K562 (cell line): ENCODE measurements around the gene BCL2A1. TPM values are rescaled to one million over a fixed set of nuclear protein-coding genes. Genes with fewer than 3 reads are reported as not detected.

Experiments
- BMI1 ChIP-seq: fragments of 150-350 bp; IDR thresholded peaks from 2 replicates; pipeline ENCODE4 v1.6.1; 2014; ENCODE audit warnings: low read length
- CAMTA2 ChIP-seq: fragments of 250-450 bp; sonication (Bioruptor Pico); conservative IDR thresholded peaks from 2 replicates; pipeline ENCODE4 v1.5.1; 2022
- CEBPB ChIP-seq: fragments of 450-650 bp; IDR thresholded peaks from 2 replicates; pipeline ENCODE4 v1.6.1; 2016; ENCODE audit warnings: missing genetic modification characterization, missing compliant biosample characterization
- CHCHD3 ChIP-seq: fragments of 250-450 bp; sonication (Bioruptor Pico); IDR thresholded peaks from 2 replicates; pipeline ENCODE4 v2.1.2; 2022; ENCODE audit warnings: mild to moderate bottlenecking
- DDX20 ChIP-seq: fragments of 450-650 bp; IDR thresholded peaks from 2 replicates; pipeline ENCODE4 v1.6.1; 2016; ENCODE audit warnings: missing genetic modification characterization, low read depth, mild to moderate bottlenecking, missing compliant biosample characterization, moderate library complexity
- ETV5 ChIP-seq: sonication (generic); formaldehyde crosslinking; IDR thresholded peaks from 2 replicates; pipeline ENCODE4 v1.4.0; 2020; ENCODE audit warnings: low read depth, mild to moderate bottlenecking, missing genetic modification reagents
- FOXJ2 ChIP-seq: fragments of 200-800 bp; sonication (Bioruptor generic); IDR thresholded peaks from 2 replicates; pipeline ENCODE4 v1.6.1; 2016; ENCODE audit warnings: missing genetic modification characterization, missing compliant biosample characterization
- FOXM1 ChIP-seq, 2 experiments: fragments of 450-650 bp in 1 of 2; sonication (generic) in 1 of 2; formaldehyde crosslinking in 1 of 2; IDR thresholded peaks; 2 replicates each; pipeline versions ENCODE4 v1.6.1 to v1.9.0; 2017 to 2022; ENCODE audit warnings: low read depth in 2 of 2, mild to moderate bottlenecking in 2 of 2, missing genetic modification reagents in 1 of 2, moderate library complexity in 1 of 2
- MCM5 ChIP-seq: fragments of 450-650 bp; IDR thresholded peaks from 2 replicates; pipeline ENCODE4 v1.6.1; 2016; ENCODE audit warnings: low read depth
- MIER1 ChIP-seq: fragments of 450-650 bp; IDR thresholded peaks from 2 replicates; pipeline ENCODE4 v1.6.1; 2016; ENCODE audit warnings: antibody characterized with exemption, mild to moderate bottlenecking, low read depth
- MXD1 ChIP-seq: fragments of 250-450 bp; sonication (Bioruptor Pico); IDR thresholded peaks from 2 replicates; pipeline ENCODE4 v1.8.0; 2021; ENCODE audit warnings: borderline replicate concordance, mild to moderate bottlenecking, moderate library complexity; ENCODE audit not compliant: poor library complexity, severe bottlenecking
- NFIC ChIP-seq: fragments of 450-650 bp; IDR thresholded peaks from 2 replicates; pipeline ENCODE4 v1.6.1; 2017; ENCODE audit warnings: mild to moderate bottlenecking, inconsistent platforms
- NR3C1 ChIP-seq: sonication (generic); formaldehyde crosslinking; IDR thresholded peaks from 2 replicates; pipeline ENCODE4 v1.8.1; 2022; ENCODE audit warnings: missing genetic modification reagents
- POLR2B ChIP-seq: fragments of 450-650 bp; IDR thresholded peaks from 2 replicates; pipeline ENCODE4 v1.6.1; 2018; ENCODE audit warnings: low read depth; ENCODE audit not compliant: partially characterized antibody
- RFX1 ChIP-seq: fragments of 450-650 bp; IDR thresholded peaks from 2 replicates; pipeline ENCODE4 v1.6.1; 2016; ENCODE audit warnings: mild to moderate bottlenecking, moderate library complexity
- ZC3H11A ChIP-seq: IDR thresholded peaks from 2 replicates; pipeline ENCODE4 v1.6.1; 2012; ENCODE audit warnings: low read depth, low read length, improper control_type of control experiment
- ZKSCAN8 ChIP-seq: fragments of 200-800 bp; sonication (Bioruptor generic); IDR thresholded peaks from 2 replicates; pipeline ENCODE4 v1.6.1; 2016; ENCODE audit warnings: missing genetic modification characterization, missing compliant biosample characterization
- ZNF445 ChIP-seq: fragments of 250-450 bp; sonication (Bioruptor Pico); IDR thresholded peaks from 2 replicates; pipeline ENCODE4 v1.4.0; 2020; ENCODE audit warnings: low read depth, mild to moderate bottlenecking, moderate library complexity
- ZNF764 ChIP-seq: fragments of 250-450 bp; sonication (Bioruptor Pico); IDR thresholded peaks from 2 replicates; pipeline ENCODE4 v1.4.0; 2020; ENCODE audit warnings: low read depth, mild to moderate bottlenecking, moderate library complexity
- polyA plus RNA-seq, 8 experiments: library from polyadenylated mRNA; depleted of rRNA in 4 of 8; stranded (reverse) in 5 of 8; unstranded in 3 of 8; fragments of >200 nt; fragmentation: Nextera tagmentation in 2 of 8; fragmentation: Illumina TruSeq in 1 of 8; extraction: Ambion mirVana in 2 of 8; extraction: Trizol in 1 of 8; gene quantifications; 2 replicates each; pipeline versions ENCODE4 v1.2.1 to v1.2.3, GENCODE V29; 2011 to 2014; ENCODE audit warnings: inconsistent platforms in 1 of 8, missing spikeins in 1 of 8
- total RNA-seq, 7 experiments: library from RNA; depleted of rRNA in 6 of 7; stranded (reverse); fragments of >200 nt in 6 of 7; fragmentation: Illumina TruSeq in 2 of 7; extraction: Trizol in 2 of 7; gene quantifications; 2 replicates each; pipeline versions ENCODE4 v1.2.1 to v1.2.3, GENCODE V29; 2011 to 2021; ENCODE audit warnings: low replicate concordance in 1 of 7
- TF ChIP-seq, protein P1 (sequence below): sonication (generic); formaldehyde crosslinking; IDR thresholded peaks from 2 replicates; pipeline ENCODE4 v1.8.0; 2023; ENCODE audit warnings: mild to moderate bottlenecking, missing genetic modification reagents
- TF ChIP-seq, protein P2 (sequence below), 2 experiments: IDR thresholded peaks; 2 replicates each; pipeline ENCODE4 v1.6.1; 2011; ENCODE audit warnings: borderline replicate concordance in 1 of 2, control low read depth in 1 of 2, low read depth in 1 of 2, low read length in 1 of 2, mild to moderate bottlenecking in 1 of 2, mixed read lengths in 1 of 2, moderate library complexity in 1 of 2; ENCODE audit not compliant: insufficient read depth in 1 of 2, insufficient read length in 1 of 2, poor library complexity in 1 of 2, severe bottlenecking in 1 of 2; ENCODE audit errors: extremely low read depth in 1 of 2

BCL2A1 gene
- total and polyA plus RNA-seq, 9 of the 15 experiments (the other 6 are each of a cell fraction or from before 2014, with no cell fraction given), result 0.11 to 1.2 (median 0.25) TPM; not detected in 4

DNA sequence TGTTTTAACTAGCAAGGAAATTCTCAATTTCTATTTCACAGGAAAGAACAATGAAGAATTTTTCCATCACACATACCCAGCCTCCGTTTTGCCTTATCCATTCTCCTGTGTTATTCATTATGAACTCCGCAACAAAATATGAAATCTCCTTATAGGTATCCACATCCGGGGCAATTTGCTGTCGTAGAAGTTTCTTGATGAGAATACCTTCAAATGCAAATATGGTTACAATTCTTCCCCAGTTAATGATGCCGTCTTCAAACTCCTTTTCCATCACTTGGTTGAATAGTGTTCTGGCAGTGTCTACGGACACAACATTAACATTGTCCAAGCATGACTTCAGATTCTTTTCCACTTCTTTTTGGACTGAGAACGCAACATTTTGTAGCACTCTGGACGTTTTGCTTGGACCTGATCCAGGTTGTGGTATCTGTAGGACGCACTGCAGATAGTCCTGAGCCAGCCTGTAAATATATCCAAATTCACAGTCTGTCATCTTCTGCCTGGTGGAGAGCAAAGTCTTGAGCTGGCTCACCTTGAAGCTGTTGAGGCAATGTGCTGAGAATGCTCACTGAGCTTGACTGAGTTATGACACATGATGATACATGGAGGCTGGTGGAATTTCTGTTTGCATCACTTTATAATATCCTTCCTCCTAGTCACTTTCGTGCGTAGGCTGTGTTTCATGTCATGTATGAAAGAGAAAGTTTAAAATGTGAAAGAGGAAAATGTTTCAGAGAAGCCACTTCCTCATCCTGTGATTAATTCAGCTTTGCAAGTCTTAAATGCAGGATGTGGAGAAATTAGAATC lies at the start of gene BCL2A1 (continued):
- TF ChIP-seq, protein P1, sequence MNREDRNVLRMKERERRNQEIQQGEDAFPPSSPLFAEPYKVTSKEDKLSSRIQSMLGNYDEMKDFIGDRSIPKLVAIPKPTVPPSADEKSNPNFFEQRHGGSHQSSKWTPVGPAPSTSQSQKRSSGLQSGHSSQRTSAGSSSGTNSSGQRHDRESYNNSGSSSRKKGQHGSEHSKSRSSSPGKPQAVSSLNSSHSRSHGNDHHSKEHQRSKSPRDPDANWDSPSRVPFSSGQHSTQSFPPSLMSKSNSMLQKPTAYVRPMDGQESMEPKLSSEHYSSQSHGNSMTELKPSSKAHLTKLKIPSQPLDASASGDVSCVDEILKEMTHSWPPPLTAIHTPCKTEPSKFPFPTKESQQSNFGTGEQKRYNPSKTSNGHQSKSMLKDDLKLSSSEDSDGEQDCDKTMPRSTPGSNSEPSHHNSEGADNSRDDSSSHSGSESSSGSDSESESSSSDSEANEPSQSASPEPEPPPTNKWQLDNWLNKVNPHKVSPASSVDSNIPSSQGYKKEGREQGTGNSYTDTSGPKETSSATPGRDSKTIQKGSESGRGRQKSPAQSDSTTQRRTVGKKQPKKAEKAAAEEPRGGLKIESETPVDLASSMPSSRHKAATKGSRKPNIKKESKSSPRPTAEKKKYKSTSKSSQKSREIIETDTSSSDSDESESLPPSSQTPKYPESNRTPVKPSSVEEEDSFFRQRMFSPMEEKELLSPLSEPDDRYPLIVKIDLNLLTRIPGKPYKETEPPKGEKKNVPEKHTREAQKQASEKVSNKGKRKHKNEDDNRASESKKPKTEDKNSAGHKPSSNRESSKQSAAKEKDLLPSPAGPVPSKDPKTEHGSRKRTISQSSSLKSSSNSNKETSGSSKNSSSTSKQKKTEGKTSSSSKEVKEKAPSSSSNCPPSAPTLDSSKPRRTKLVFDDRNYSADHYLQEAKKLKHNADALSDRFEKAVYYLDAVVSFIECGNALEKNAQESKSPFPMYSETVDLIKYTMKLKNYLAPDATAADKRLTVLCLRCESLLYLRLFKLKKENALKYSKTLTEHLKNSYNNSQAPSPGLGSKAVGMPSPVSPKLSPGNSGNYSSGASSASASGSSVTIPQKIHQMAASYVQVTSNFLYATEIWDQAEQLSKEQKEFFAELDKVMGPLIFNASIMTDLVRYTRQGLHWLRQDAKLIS (CRISPR knock-in tag), result no peak
- TF ChIP-seq, protein P2, sequence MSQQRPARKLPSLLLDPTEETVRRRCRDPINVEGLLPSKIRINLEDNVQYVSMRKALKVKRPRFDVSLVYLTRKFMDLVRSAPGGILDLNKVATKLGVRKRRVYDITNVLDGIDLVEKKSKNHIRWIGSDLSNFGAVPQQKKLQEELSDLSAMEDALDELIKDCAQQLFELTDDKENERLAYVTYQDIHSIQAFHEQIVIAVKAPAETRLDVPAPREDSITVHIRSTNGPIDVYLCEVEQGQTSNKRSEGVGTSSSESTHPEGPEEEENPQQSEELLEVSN (IDR thresholded peaks at IDR 0.05; ENCODE audit: borderline replicate concordance in 1 of 2, extremely low read depth in 1 of 2, insufficient read depth in 1 of 2, insufficient read length in 1 of 2, low read depth in 1 of 2, low read length in 1 of 2, poor library complexity in 1 of 2, severe bottlenecking in 1 of 2), result no peak
- TF ChIP-seq FOXJ2 (tag) (no peak), MXD1 (CRISPR knock-in tag) (no peak), CEBPB (tag) (peak; percentile 10; the same call in 1 of the 2 replicates), POLR2B (no peak), ZC3H11A (no peak), BMI1 (no peak), RFX1 (no peak), MCM5 (no peak), CHCHD3 (CRISPR knock-in tag) (no peak), FOXM1 (IDR thresholded peaks at IDR 0.05; ENCODE audit: low read depth) (no peak), FOXM1 (CRISPR knock-in tag; IDR thresholded peaks at IDR 0.05; ENCODE audit: low read depth) (no peak), ZKSCAN8 (CRISPR knock-in tag) (no peak), NFIC (peak; percentile 67), NR3C1 (CRISPR knock-in tag) (no peak), CAMTA2 (CRISPR knock-in tag) (no peak), ZNF764 (CRISPR knock-in tag) (no peak), DDX20 (tag) (no peak), ZNF445 (CRISPR knock-in tag) (no peak), ETV5 (CRISPR knock-in tag) (no peak), MIER1 (no peak)
